GM19043 (cell line): ENCODE data around the gene WDR93.

Source experiments
- ATAC-seq: cut with Tn5 transposase; IDR thresholded peaks from one replicate; pipeline ENCODE4 v1.9.1; 2021; ENCODE audit warnings: low read depth; ENCODE audit not compliant: unreplicated experiment

Gene WDR93

GRCh38 chr15:89745768-89746167 lies 55.2 kb downstream of the WDR93 start:
- no peak for ATAC-seq

- ATAC-seq, result no peak
Measured at GRCh38 chr15:89746386-89746780, 55.8 kb downstream of the WDR93 start.

DNA sequence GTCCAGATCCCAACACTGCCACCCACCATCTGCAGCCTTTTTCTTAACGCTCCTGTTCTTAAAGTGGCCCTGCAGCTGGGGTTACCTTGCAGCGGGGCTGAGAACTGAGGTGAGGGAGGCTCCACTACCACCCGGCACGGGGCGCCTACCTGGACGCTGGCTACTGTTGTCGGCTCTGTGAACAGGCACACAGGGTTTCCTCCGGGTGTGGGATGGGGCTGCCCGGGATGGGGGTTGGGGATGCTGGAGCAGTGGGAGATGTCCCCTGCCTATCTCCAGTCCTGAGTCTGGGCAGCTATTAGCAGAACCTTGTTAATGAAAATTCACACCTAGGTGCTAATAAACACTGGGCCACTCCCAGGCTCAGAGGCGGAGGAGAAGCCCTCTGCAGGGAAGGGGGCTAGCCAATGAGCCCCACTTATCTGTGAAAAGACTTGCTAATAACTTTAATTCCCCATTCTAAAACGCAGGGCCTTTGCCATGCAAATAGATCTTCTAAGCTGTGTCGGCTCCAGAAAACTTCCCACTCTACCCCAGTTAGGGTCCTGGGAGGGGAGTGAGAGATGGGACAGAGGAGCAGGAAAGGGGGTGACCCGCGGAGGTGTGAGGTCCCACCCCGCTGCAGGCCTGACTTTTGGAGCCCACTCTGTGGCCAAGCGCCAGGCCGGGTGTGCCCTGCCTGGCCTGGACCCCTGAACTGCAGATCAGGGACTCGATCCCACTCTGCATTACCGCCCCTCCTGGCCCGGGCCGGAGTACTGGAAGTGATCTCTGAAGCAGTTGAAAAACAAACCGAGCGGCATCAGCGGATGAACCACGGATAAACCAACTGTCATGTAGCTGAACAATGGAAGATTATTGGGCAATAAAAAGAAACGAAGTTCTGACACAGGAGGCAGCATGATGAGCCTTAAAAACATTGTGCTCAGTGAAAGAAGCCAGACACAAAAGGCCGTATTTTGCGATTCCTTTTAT lies 57.4 kb downstream of the WDR93 start:
- ATAC-seq, result no peak

- ATAC-seq, result no peak
Measured at GRCh38 chr15:89749054-89749453, 58.4 kb downstream of the WDR93 start.

DNA sequence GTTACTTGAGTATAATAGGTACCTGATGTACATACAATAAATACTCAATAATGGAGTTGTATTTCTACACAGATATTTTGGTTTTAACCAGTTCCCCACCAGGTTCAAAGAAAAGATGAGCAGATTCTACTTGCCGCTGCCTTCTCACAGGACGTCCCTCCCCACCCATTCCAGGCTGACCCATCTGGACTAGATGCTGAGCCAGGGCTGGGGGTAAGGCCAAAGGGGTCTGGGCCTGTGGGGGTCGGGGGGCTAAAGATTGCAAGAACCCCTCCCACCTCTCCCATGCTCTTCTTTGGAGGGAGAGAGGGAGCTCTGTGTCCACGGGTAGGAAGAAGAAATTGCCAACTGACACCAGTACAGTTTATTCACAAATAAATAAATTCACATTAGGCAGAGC lies 58.9 kb downstream of the WDR93 start:
- ATAC-seq, result no peak

DNA sequence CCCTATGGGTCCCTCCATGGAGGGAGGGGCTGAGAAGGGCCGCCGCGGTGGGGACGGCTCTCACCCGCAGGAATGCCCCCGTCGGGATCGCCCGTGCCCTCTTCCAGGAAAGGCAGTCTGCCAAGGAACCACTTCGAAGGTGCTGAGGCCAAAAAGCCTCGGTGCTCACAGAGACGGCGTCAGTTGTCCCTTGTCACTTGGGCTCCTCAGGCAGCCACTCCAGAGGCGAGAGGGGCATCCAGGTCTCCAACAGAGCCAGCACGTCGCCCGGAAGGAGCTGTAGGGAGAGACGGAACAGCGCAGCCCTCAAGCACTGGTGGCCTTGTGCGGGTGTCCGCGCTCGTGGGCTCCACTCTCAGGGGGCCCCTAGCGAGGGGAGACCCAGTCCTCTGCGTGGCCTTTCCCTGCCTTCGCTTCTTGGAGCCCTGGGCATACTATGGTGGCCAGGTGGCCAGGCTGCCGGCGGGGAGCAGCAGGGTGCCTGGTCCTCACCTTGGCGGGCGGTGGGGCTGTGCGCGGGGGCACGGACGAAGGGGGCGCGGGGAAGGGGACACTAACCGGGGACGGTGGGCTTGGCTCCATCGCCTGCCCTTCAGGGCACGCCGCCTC lies 59.4 kb downstream of the WDR93 start:
- no peak for ATAC-seq

- ATAC-seq, result peak; percentile 94
Measured at GRCh38 chr15:89750560-89751542, 60.2 kb downstream of the WDR93 start, which contains the start of gene MESP1. Gene MESP1, minus strand, starts transcription at chr15:89751249. Its CDS starts 18 bp downstream, at chr15:89751231.

- no peak for ATAC-seq
Measured at GRCh38 chr15:89751748-89752147, 61.1 kb downstream of the WDR93 start.

- no peak for ATAC-seq
Measured at GRCh38 chr15:89753855-89754254, 63.2 kb downstream of the WDR93 start.

- no peak for ATAC-seq
Measured at GRCh38 chr15:89754361-89755154, 63.9 kb downstream of the WDR93 start.

DNA sequence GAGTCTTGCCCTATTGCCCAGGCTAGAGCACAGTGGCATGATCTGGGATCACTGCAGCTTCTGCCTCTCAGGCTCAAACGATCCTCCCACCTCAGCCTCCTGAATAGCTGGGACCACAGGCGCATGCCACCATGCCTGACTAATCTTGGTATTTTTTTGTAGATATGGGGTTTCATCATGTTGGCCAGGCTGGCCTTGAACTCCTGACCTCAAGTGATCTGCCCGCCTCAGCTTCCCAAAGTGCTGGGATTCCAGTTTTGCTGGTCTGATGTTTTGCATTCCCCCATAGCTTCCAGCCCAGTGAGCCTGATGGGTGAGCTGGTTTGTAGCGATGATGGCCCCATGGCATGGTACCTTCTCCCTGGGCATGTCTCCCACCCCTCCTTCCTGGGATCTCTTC lies 65.1 kb downstream of the WDR93 start:
- no peak for ATAC-seq

DNA sequence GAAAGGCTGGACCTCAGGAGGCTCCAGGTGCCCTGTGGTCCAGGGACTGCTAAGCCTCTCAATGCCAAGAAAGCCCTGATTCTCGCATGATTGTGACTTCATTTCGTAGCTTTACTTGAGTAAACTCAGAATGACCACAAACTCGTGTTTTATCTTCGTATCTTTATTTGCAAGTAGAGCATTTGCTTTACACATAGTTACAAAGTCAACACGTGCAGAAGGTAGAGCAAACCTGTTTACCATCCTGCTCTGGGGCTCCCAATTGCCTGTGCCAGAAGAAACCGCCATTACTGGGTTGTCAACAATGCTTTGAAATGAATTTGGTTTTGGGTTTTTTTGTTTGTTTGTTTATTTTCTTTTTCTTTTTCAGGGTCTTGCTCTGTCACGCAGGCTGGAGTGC lies 66.3 kb downstream of the WDR93 start:
- no peak for ATAC-seq

DNA sequence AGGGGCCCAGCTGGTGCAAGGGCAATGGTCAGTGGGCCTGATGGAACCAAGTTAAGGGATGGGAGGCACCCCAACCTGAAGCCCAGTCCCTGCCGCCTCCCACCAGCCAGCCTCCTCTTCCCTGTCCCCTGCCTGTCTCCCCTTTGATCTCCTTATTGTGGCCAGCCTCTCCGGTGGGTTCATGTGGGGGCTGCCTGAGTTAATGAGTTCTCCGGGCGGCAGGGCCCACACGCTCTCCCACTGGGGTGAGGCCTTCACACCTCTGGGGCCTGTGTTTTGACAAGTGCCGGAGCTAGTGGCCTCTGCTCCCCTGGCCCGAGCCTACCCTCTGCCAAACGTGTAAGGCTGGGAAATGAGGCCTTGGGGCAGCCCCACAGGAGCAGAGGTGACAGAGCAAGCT lies 67.7 kb downstream of the WDR93 start:
- no peak for ATAC-seq

GRCh38 chr15:89758981-89759380 lies 68.4 kb downstream of the WDR93 start:
- ATAC-seq, result no peak

GRCh38 chr15:89759835-89760234 lies 69.2 kb downstream of the WDR93 start:
- no peak for ATAC-seq

DNA sequence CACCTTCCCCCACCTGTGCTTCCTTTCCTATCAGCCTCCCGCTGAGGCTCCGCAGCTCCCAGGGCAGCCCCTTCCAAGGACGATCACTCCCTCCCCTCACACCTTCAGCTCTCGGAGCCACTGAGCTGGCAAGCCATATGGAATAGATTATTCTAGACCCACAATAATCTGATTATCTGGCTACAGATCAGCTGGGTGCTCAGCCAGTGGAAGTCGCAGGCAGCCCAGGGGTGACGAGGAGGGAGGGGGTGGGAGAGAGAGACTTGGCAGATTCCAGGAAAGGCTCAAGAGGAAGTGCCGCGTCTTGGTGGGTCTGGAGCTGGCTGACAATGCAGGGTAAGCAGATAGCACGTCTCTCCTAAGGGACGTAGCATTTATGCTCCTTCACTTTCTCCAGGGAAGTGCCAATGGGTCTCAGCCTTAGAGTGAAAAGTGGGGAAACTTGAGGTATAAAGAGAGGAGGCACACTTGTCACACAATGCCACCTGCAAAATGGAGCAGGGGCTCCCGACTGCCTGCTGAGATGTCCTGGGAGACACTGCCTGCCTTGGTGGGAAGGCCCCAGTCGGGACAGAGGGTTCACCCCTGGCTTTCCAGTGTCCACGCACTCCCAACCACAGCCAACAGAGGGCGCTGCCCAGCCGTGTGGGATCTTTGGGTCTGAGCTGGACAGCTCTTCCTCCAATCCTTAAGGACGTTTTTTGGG lies 69.8 kb downstream of the WDR93 start:
- no peak for ATAC-seq

GRCh38 chr15:89761009-89761831 lies 70.6 kb downstream of the WDR93 start:
- no peak for ATAC-seq

GRCh38 chr15:89761929-89762328 lies 71.3 kb downstream of the WDR93 start:
- ATAC-seq, result no peak
